Peyer's patch (tissue), 4 donors: ENCODE data around the gene TRMT61B. TPM values are rescaled to one million over a fixed set of nuclear protein-coding genes. Genes with fewer than 3 reads are reported as not detected.

Experiments used
- DNase-seq, 3 donors: peaks; one replicate each; pipeline ENCODE4 v3.0.0-alpha.2; 2017 to 2019
- H3K27ac ChIP-seq, 4 donors: fragments of 200-600 bp; sonication (generic); one replicate each; pipeline ENCODE4 v1.5.1; 2016 to 2019
- H3K27me3 ChIP-seq, 2 donors: fragments of 200-600 bp; sonication (generic); one replicate each; pipeline ENCODE4 v1.5.1; 2019
- H3K36me3 ChIP-seq, 3 donors: fragments of 200-600 bp; sonication (generic); one replicate each; pipeline ENCODE4 v1.5.1; 2016 to 2019
- H3K4me1 ChIP-seq, 4 donors: fragments of 200-600 bp; sonication (generic); one replicate each; pipeline ENCODE4 v1.5.1; 2016 to 2019
- H3K4me3 ChIP-seq, 4 donors: fragments of 200-600 bp; sonication (generic); 1 replicate in 3 of 4; 2 replicates in 1 of 4; pipeline ENCODE4 v1.5.1; 2016 to 2019; ENCODE audit warnings: mild to moderate bottlenecking in 1 of 4
- H3K9me3 ChIP-seq, 4 donors: fragments of 200-600 bp; sonication (generic); one replicate each; pipeline ENCODE4 v1.5.1; 2016 to 2019; ENCODE audit warnings: mild to moderate bottlenecking in 1 of 4
- CTCF ChIP-seq, 6 experiments: fragments of 450-650 bp in 4 of 6; fragments of 200-600 bp in 2 of 6; sonication (generic) in 1 of 6; IDR thresholded peaks; one replicate each; pipeline ENCODE4 v1.5.1; 2017 to 2019; ENCODE audit warnings: antibody characterized with exemption in 6 of 6, mild to moderate bottlenecking in 3 of 6, moderate library complexity in 1 of 6
- POLR2A ChIP-seq, 2 donors: fragments of 450-650 bp; IDR thresholded peaks; one replicate each; pipeline ENCODE4 v1.5.1; 2017; ENCODE audit warnings: antibody characterized with exemption in 2 of 2, mild to moderate bottlenecking in 2 of 2, moderate library complexity in 2 of 2
- total RNA-seq, 4 donors: library from RNA; depleted of rRNA; stranded (reverse); fragments of >200 nt; gene quantifications; one replicate each; pipeline ENCODE4 v1.1.0, GENCODE V29; 2016

Gene TRMT61B
- total RNA-seq, 4 donors from 2014 or later: 12.6 to 19.0 (median 16.6) TPM

GRCh38 chr2:28868611-28869010, 1.5 kb downstream of the TRMT61B start:
- DNase-seq: no peak

GRCh38 chr2:28855977-28856376, 14.1 kb downstream of the TRMT61B start:
- Histone ChIP-seq H3K4me1 (no peaks in the 10 kb centered on the region), H3K27me3 (no peaks in the 10 kb centered on the region), H3K9me3 (no peaks in the 10 kb centered on the region), H3K27ac (no peak overlapping the region), H3K36me3 (peaks cover 0 to 8% (median 0%) of the 10 kb centered on the region in 3 donors), H3K4me3 (no peak overlapping the region)
- no peak for DNase-seq
- TF ChIP-seq CTCF (IDR thresholded peaks at IDR 0.05) (no peak), POLR2A (IDR thresholded peaks at IDR 0.05) (no peak)

More at GRCh38 chr2:28868611-28869010, 1.5 kb downstream of the TRMT61B start:
- Histone ChIP-seq H3K27ac (no peak overlapping the region), H3K27me3 (no peaks in the 10 kb centered on the region), H3K4me3 (peak overlapping the region in 2 of 4 donors; percentile 83 to 89), H3K9me3 (no peaks in the 10 kb centered on the region), H3K36me3 (no peaks in the 10 kb centered on the region), H3K4me1 (peaks cover 0 to 38% (median 7%) of the 10 kb centered on the region in 4 donors)
- no peak for TF ChIP-seq CTCF (IDR thresholded peaks at IDR 0.05)
- no peak for TF ChIP-seq POLR2A (IDR thresholded peaks at IDR 0.05)

- Histone ChIP-seq H3K36me3 (peaks cover 0 to under 1% (median 0%) of the 10 kb centered on the region in 3 donors), H3K4me3 (no peak overlapping the region), H3K9me3 (no peaks in the 10 kb centered on the region), H3K27ac (no peak overlapping the region), H3K4me1 (no peaks in the 10 kb centered on the region), H3K27me3 (no peaks in the 10 kb centered on the region)
- DNase-seq: no peak
- TF ChIP-seq POLR2A (IDR thresholded peaks at IDR 0.05) (no peak), CTCF (IDR thresholded peaks at IDR 0.05) (no peak)
Measured at GRCh38 chr2:28855193-28855592, 14.9 kb downstream of the TRMT61B start.

- no peaks in the 10 kb centered on the region for H3K9me3 ChIP-seq
Measured at GRCh38 chr2:28842042-28842441, 28.1 kb downstream of the TRMT61B start.

GRCh38 chr2:28838971-28839370, 31.1 kb downstream of the TRMT61B start:
- Histone ChIP-seq H3K4me1 (no peaks in the 10 kb centered on the region), H3K27me3 (no peaks in the 10 kb centered on the region), H3K4me3 (no peak overlapping the region), H3K27ac (no peak overlapping the region), H3K9me3 (no peaks in the 10 kb centered on the region), H3K36me3 (no peaks in the 10 kb centered on the region)
- no peak for DNase-seq
- TF ChIP-seq POLR2A (IDR thresholded peaks at IDR 0.05) (no peak), CTCF (IDR thresholded peaks at IDR 0.05) (no peak)

More at GRCh38 chr2:28842042-28842441, 28.1 kb downstream of the TRMT61B start:
- Histone ChIP-seq H3K4me3 (no peak overlapping the region), H3K27me3 (no peaks in the 10 kb centered on the region), H3K27ac (no peak overlapping the region), H3K4me1 (no peaks in the 10 kb centered on the region), H3K36me3 (no peaks in the 10 kb centered on the region)
- no peak for TF ChIP-seq CTCF (IDR thresholded peaks at IDR 0.05)
- no peak for TF ChIP-seq POLR2A (IDR thresholded peaks at IDR 0.05)
- no peak for DNase-seq

GRCh38 chr2:28835781-28836180, 34.3 kb downstream of the TRMT61B start:
- no peak overlapping the region for H3K27ac ChIP-seq
- no peaks in the 10 kb centered on the region for H3K27me3 ChIP-seq
- no peak overlapping the region for H3K4me3 ChIP-seq
- no peak for TF ChIP-seq CTCF (IDR thresholded peaks at IDR 0.05)
- no peak for TF ChIP-seq POLR2A (IDR thresholded peaks at IDR 0.05)
- no peaks in the 10 kb centered on the region for H3K4me1 ChIP-seq
- no peak for DNase-seq
- no peaks in the 10 kb centered on the region for H3K9me3 ChIP-seq
- H3K36me3 ChIP-seq: no peaks in the 10 kb centered on the region
